Activated CD8-positive, alpha-beta memory T cell treated with anti-CD3 and anti-CD28 coated beads, Interleukin-2, amount 10 ng/mL, durations not matched to agents 7 days and 5 days (primary cell): ENCODE data around the gene SP7. TPM values are rescaled to one million over a fixed set of nuclear protein-coding genes. Genes with fewer than 3 reads are reported as not detected.

ENCODE experiments used
- ATAC-seq: fragments of 150-1000 bp; cut with Tn5 transposase; one replicate; pipeline ENCODE4 v1.10.0; 2021; ENCODE audit warnings: moderate library complexity
- CTCF ChIA-PET: fragments of 350-600 bp; sonication (Branson Sonifier 250); formaldehyde crosslinking; loops from one replicate; lab custom pipeline; 2021; ENCODE audit warnings: antibody characterized with exemption; lab: Charles Lee
- DNase-seq: peaks from one replicate; pipeline ENCODE4 v3.0.0-alpha.2; 2020
- H3K27ac Mint-ChIP-seq: one replicate; pipeline ENCODE4 v1.8.0; 2021; ENCODE audit warnings: mild to moderate bottlenecking, mixed read lengths
- H3K27me3 Mint-ChIP-seq: one replicate; pipeline ENCODE4 v1.8.0; 2021; ENCODE audit warnings: mixed read lengths
- H3K36me3 Mint-ChIP-seq: one replicate; pipeline ENCODE4 v1.8.0; 2021; ENCODE audit warnings: mild to moderate bottlenecking, mixed read lengths
- H3K4me1 Mint-ChIP-seq: one replicate; pipeline ENCODE4 v1.8.0; 2021; ENCODE audit warnings: mixed read lengths
- H3K4me3 Mint-ChIP-seq: one replicate; pipeline ENCODE4 v1.8.0; 2021; ENCODE audit warnings: mild to moderate bottlenecking, moderate library complexity, mixed read lengths
- H3K9me3 Mint-ChIP-seq: one replicate; pipeline ENCODE4 v1.8.0; 2022; ENCODE audit warnings: low read depth, mixed read lengths
- total RNA-seq, 2 experiments: library from RNA; stranded (reverse); gene quantifications; one replicate each; pipeline ENCODE4 v1.2.3, GENCODE V29; 2021

The SP7 gene
- total RNA-seq, 2 experiments from 2014 or later, result not detected

GRCh38 chr12:53279888-53280498 lies 56.2 kb downstream of the SP7 start:
- Mint-ChIP-seq H3K36me3 (peaks cover 59% of the 10 kb centered on the region), H3K27ac (no peak overlapping the region), H3K9me3 (no peaks in the 10 kb centered on the region), H3K4me3 (no peak overlapping the region), H3K4me1 (peaks cover 4% of the 10 kb centered on the region), H3K27me3 (no peaks in the 10 kb centered on the region)
- DNase-seq (no peak), ATAC-seq (no peak)
- CTCF ChIA-PET, result interaction anchor here (1.0 to 1.1 kb wide), 3 partner anchors 12 to 121 kb away, joined by 3 to 4 read pairs (median 4); partner anchors contain the start of gene ESPL1

DNA sequence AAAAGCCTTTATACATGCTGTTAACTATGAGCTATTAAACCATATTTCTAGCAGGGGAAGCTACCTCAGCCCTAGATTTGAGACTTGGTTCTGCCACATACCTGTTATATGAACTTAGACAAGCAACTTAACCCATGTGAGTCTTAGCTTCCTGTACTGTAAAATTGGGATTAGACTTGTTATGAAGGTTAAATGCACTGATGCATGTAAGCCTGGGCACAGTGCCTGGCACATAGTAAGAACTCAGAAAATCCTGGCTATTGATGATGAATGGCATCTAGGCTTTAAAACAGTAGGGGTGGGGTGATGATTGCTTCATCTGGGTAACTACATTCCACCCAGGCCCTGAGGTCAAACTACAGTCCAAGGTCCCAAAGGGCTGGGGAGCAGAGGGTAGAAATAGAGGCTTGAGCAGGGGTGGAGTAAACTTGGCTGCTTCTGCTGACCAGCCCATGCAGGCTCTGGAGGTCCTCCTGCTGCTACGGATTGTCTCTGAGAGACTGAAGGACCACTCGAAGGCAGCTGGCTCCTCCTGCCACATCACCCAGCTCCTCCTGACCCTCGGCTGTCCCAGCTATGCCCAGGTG lies 56.8 kb downstream of the SP7 start:
- no peak for ATAC-seq
- no peaks in the 10 kb centered on the region for H3K27me3 Mint-ChIP-seq
- no peaks in the 10 kb centered on the region for H3K9me3 Mint-ChIP-seq
- CTCF ChIA-PET, result interaction anchor here (1.0 to 1.8 kb wide), 3 partner anchors 9 to 121 kb away, joined by 3 to 6 read pairs (median 4); partner anchors contain the start of gene ESPL1
- H3K4me1 Mint-ChIP-seq, result peaks cover 5% of the 10 kb centered on the region
- H3K27ac Mint-ChIP-seq, result no peak overlapping the region
- DNase-seq, result no peak
- peaks cover 63% of the 10 kb centered on the region for H3K36me3 Mint-ChIP-seq
- no peak overlapping the region for H3K4me3 Mint-ChIP-seq

GRCh38 chr12:53277981-53278380 lies 58.2 kb downstream of the SP7 start:
- no peak overlapping the region for H3K4me3 Mint-ChIP-seq
- no peaks in the 10 kb centered on the region for H3K27me3 Mint-ChIP-seq
- H3K36me3 Mint-ChIP-seq, result peaks cover 56% of the 10 kb centered on the region
- no peaks in the 10 kb centered on the region for H3K9me3 Mint-ChIP-seq
- H3K4me1 Mint-ChIP-seq, result peaks cover 9% of the 10 kb centered on the region
- ATAC-seq (no peak), DNase-seq (no peak)
- H3K27ac Mint-ChIP-seq, result no peak overlapping the region
- CTCF ChIA-PET, result interaction anchor here (1.3 to 1.8 kb wide), 5 partner anchors 10 to 119 kb away, joined by 3 to 11 read pairs (median 4); partner anchors contain the start of genes AAAS, ESPL1 and MYG1

Other genes with a start within 250 kb of the SP7 start
- gene IGFBP6, start 238.7 kb downstream of the SP7 start, total RNA-seq, result 1 to 10 TPM; 1.8 to 3.9 TPM
- 1 to 10 TPM; 1.1 to 5.9 TPM for gene SOAT2, start 232.9 kb downstream of the SP7 start, total RNA-seq
- gene ZNF740, start 155.6 kb downstream of the SP7 start, total RNA-seq, result 10 to 100 TPM; 35.8 to 47.0 TPM
- 10 to 100 TPM; 19.6 to 28.1 TPM for gene CSAD, start 155.4 kb downstream of the SP7 start, total RNA-seq
- gene ITGB7, start 129.1 kb downstream of the SP7 start, total RNA-seq, result 100 to 1,000 TPM; 567 to 729 TPM
- 10 to 100 TPM; 29.4 to 38.8 TPM for gene RARG, start 104.1 kb downstream of the SP7 start, total RNA-seq
- gene ESPL1, start 68.1 kb downstream of the SP7 start, total RNA-seq, result 100 to 1,000 TPM in 1 of 2 experiments, 10 to 100 TPM in 1; 99.0 to 137 TPM
- gene PFDN5, start 40.8 kb downstream of the SP7 start, total RNA-seq, result 100 to 1,000 TPM; 283 to 298 TPM
- 10 to 100 TPM; 51.7 to 65.5 TPM for gene MYG1, start 36.7 kb downstream of the SP7 start, total RNA-seq
- gene AAAS, start 14.7 kb downstream of the SP7 start, total RNA-seq, result 10 to 100 TPM; 60.9 to 61.7 TPM
- 10 to 100 TPM; 68.7 to 71.8 TPM for gene SP1, start 43.8 kb upstream of the SP7 start, total RNA-seq
- not detected for gene AMHR2, start 87.5 kb upstream of the SP7 start, total RNA-seq
- gene PRR13, start 105.4 kb upstream of the SP7 start, total RNA-seq, result 100 to 1,000 TPM; 235 to 244 TPM
- gene PCBP2, start 115.7 kb upstream of the SP7 start, total RNA-seq, result 100 to 1,000 TPM; 721 to 867 TPM
- 10 to 100 TPM; 19.1 to 19.3 TPM for gene MAP3K12, start 163.1 kb upstream of the SP7 start, total RNA-seq
- 10 to 100 TPM; 29.7 to 38.7 TPM for gene TARBP2, start 164.9 kb upstream of the SP7 start, total RNA-seq
- gene NPFF, start 171.1 kb upstream of the SP7 start, total RNA-seq, result not detected